ENCODE results near the gene PTPRM. TPM values are rescaled to one million over a fixed set of nuclear protein-coding genes. Genes with fewer than 3 reads are reported as not detected.

Gene PTPRM
- total RNA-seq, 1 experiment from 2014 or later = 37.3 TPM

GRCh38 chr18:8389391-8390340 lies 822.5 kb downstream of the PTPRM start:
- peak; percentile 69 for DNase-seq (ENCODE audit: low spot score)

- no peak for DNase-seq (ENCODE audit: low spot score)
These were observed 824.0 kb downstream of the PTPRM start for GRCh38 chr18:8391068-8391467.

- DNase-seq (ENCODE audit: low spot score) = no peak
These were observed 829.1 kb downstream of the PTPRM start for GRCh38 chr18:8396254-8396653.

- no peak for DNase-seq (ENCODE audit: low spot score)
These were observed 829.9 kb downstream of the PTPRM start for GRCh38 chr18:8397034-8397433.

- DNase-seq (ENCODE audit: low spot score) = no peak
These were observed 832.0 kb downstream of the PTPRM start for GRCh38 chr18:8399138-8399537.

GRCh38 chr18:8400193-8400752 lies 833.2 kb downstream of the PTPRM start:
- DNase-seq (ENCODE audit: low spot score) = no peak

- DNase-seq (ENCODE audit: low spot score) = no peak
These were observed 833.7 kb downstream of the PTPRM start for GRCh38 chr18:8400825-8401224.

GRCh38 chr18:8401606-8402005 lies 834.5 kb downstream of the PTPRM start:
- DNase-seq (ENCODE audit: low spot score) = no peak

GRCh38 chr18:8402237-8402636 lies 835.1 kb downstream of the PTPRM start:
- no peak for DNase-seq (ENCODE audit: low spot score)

GRCh38 chr18:8403713-8404112 lies 836.6 kb downstream of the PTPRM start:
- DNase-seq (ENCODE audit: low spot score) = no peak

GRCh38 chr18:8406186-8406867 lies 839.2 kb downstream of the PTPRM start:
- DNase-seq (ENCODE audit: low spot score) = no peak

GRCh38 chr18:8406868-8407250 lies 839.7 kb downstream of the PTPRM start:
- DNase-seq (ENCODE audit: low spot score) = no peak

GRCh38 chr18:8409151-8409550 lies 842.0 kb downstream of the PTPRM start:
- no peak for DNase-seq (ENCODE audit: low spot score)

GRCh38 chr18:8411492-8411891 lies 844.4 kb downstream of the PTPRM start:
- DNase-seq (ENCODE audit: low spot score) = no peak

- DNase-seq (ENCODE audit: low spot score) = no peak
These were observed 845.0 kb downstream of the PTPRM start for GRCh38 chr18:8412117-8412516.

GRCh38 chr18:8413189-8413588 lies 846.1 kb downstream of the PTPRM start:
- no peak for DNase-seq (ENCODE audit: low spot score)

GRCh38 chr18:8413751-8414150 lies 846.6 kb downstream of the PTPRM start:
- DNase-seq (ENCODE audit: low spot score) = no peak

- DNase-seq (ENCODE audit: low spot score) = no peak
These were observed 849.3 kb downstream of the PTPRM start for GRCh38 chr18:8416212-8417019.

GRCh38 chr18:8422391-8422790 lies 855.3 kb downstream of the PTPRM start:
- no peak for DNase-seq (ENCODE audit: low spot score)

GRCh38 chr18:8423051-8423557 lies 856.0 kb downstream of the PTPRM start:
- peak; percentile 34 for DNase-seq (ENCODE audit: low spot score)

- peak; percentile 25 for DNase-seq (ENCODE audit: low spot score)
These were observed 857.4 kb downstream of the PTPRM start for GRCh38 chr18:8424481-8424880.

Measured in H4 (cell line).